GM18951 (cell line): ENCODE data around the gene TMEM205.

Source experiments
- POLR2A ChIP-seq: IDR thresholded peaks from 4 replicates; pipeline ENCODE4 v1.6.1; 2011; ENCODE audit warnings: mild to moderate bottlenecking; ENCODE audit not compliant: insufficient read length, insufficient read depth; ENCODE audit errors: extremely low read depth
- in situ Hi-C: fragments of 300-500 bp; cut with MboI; formaldehyde crosslinking; loops from one replicate; pipeline ENCODE4 v1.12.0; 2022; ENCODE audit warnings: low sequenced_read_pairs, mixed read lengths, inconsistent platforms; ENCODE audit not compliant: unreplicated experiment

TMEM205 gene

DNA sequence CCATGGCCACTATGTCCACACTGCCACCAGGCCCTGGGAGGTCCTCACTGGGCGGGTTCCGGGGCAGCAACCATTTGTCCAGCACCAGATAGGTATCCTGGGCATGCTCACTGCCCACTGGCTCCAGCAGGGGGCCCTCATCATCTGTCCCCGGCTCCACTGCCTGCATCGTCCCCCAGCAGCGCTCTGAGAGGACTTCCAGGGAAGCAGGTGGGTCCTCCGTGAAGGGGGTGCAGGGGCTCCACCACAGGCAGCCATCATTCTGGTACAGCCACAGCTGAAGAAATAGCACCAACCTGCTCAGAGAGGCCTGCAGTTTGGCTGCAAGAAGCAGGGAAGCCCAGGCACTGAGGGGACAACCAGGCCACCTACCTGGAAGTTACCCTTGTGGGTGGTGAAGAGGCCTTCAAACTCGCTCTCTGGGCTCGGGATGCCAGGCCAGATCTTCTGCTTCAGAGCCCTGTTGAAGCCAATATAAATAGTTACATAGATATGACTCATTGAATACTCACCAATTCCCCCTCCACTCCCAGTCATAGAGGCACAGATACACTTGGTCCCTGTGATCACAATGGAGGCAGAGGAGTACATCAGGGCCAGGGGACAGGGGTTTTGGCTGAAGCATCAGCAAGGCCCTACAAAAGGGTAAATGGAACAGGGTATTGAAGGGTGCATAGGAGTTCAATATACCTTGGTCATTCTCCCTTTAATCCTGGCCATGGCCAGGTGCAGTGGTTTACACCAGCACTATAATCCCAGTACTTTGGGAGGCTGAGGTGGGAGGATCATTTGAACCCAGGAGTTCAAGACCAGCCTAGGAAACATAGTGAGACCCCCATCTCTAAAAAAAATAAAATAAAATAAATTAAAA is 32.5 kb upstream of the TMEM205 start:
- in situ Hi-C loops = no loop called here
- TF ChIP-seq POLR2A = no peak

DNA sequence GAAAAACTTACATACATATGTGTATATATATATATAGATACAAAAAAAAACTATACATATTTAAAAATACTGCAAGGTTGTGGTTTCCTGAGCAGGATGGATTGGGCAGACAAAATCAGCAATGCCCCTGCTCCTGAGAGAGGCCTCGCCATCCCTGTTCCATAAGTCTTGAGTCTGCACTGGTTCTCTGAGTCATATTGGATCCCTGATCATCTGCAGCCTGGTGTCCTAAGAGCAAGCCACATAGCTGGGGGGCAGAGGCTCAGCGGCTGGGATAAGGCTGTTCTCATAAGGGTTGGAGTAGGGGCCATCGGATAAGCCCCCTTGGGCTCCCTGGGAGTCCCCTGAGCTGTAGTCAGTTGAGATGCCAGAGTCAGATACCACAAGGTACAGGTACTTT is 31.7 kb upstream of the TMEM205 start:
- no peak for TF ChIP-seq POLR2A
- in situ Hi-C loops = no loop called here

DNA sequence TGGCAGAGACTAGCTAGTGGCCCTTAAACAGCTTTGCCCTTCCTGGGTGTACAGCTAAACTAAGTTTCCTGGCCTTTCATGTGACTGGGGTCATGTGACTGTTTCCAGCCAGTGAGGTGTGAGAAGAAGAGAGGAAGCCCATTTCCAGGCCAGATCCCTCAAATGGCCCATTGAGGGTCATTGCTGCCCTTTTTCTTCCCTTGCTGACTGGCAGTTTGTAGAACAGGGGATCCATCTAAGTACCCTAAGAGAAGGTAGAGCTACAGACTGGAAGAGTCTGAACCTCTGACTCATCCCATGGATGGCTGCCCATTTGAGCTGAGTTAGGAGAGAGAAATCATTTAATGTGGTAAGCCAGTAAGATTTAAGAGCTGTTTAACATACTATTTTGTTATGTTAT is 31.2 kb upstream of the TMEM205 start:
- TF ChIP-seq POLR2A = no peak
- in situ Hi-C loops = no loop called here

DNA sequence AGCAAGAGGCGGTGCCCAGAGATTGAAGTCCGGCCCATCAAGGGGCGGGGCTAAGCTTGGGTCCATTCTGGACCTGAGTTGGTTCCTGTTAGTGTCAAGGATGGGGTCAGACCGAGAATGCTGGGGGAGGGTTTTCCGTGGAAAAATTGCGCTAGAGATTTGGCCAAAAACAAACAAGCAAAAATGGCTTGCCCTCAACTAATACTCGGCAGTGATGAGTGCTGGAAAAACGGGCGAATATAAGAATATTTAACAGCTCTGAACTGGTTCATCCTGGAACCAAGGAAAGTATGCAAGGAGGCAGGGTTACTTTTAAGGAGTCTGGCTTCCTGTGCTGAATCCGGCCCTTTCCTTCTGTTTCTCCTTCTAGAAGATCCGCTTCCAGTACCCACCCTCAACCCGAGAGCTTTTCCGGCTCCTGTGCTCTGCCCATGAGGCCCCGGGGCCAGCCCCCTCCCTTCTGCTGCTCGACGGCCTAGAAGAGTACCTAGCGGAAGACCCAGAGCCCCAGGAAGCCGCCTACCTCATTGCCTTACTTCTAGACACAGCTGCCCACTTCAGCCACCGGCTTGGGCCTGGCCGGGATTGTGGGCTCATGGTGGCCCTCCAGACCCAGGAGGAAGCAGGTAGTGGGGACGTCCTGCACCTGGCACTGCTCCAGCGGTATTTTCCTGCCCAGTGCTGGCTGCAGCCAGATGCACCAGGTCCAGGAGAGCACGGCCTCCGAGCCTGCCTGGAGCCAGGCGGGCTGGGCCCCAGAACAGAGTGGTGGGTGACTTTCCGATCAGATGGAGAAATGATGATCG is 29.3 kb upstream of the TMEM205 start:
- in situ Hi-C loops = no loop called here
- peak; percentile 62 for TF ChIP-seq POLR2A

DNA sequence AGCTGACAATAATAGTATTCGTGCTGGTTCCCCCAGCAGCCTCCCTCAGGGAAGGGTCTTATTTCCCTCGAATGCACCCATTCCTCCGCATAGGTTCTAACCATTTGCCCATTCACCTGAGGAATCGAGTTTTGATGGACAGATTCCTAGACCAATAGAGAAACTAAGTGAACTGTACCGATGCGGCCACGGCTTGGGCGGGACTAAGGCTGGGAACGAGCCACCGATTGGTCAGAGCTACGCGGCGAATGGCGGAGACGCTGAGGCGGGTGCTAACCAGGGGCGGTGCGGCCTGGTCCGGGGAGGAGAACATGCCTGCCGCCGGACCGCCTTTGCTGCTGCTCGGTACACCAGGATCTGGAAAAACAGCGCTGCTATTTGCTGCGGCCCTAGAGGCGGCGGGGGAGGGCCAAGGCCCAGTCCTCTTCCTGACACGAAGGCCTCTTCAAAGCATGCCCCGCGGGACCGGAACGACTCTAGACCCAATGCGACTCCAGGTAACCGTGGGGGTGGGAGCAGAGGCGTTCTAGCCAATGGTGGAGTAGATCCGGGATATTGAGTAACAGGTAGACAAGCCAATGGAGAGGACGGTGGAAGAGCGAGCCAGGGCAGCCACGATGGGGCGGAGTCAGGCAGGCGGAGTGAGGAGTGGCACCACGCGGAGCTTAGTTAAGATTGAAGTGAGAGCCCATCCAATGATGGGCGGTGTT is 28.5 kb upstream of the TMEM205 start, which contains the start of gene SWSAP1:
Gene SWSAP1, plus strand, starts transcription at position 234 of the 710 bp plus-strand sequence. Its CDS starts 15 bp downstream, at position 249.
- peak; percentile 83 for TF ChIP-seq POLR2A
- in situ Hi-C loops = no loop called here

DNA sequence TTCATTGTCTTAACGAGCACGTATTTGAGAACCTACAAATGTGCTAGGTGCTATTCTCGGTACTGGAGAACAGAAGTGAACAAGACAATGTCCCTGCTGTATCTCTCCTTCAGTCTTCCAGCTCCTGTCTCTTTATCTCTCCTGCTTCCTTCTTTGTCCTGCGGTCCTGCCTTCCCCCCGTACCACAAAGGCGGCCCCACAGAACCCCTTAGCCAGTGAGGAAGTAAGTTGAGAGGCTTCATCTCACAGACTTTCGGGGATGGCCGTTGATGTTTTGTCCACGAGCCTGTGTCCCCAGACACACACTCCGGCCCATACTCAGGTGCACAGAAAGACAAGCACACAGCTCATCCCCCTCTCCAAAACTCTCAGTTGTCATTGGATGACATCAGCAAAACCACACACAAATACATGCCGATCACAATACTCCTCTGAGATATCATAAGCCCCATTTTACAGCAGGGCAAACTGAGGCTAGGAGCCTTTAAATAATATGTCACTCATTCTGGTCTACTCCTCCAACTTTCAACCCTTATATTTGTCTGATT is 27.9 kb upstream of the TMEM205 start:
- TF ChIP-seq POLR2A = no peak
- in situ Hi-C loops = no loop called here

DNA sequence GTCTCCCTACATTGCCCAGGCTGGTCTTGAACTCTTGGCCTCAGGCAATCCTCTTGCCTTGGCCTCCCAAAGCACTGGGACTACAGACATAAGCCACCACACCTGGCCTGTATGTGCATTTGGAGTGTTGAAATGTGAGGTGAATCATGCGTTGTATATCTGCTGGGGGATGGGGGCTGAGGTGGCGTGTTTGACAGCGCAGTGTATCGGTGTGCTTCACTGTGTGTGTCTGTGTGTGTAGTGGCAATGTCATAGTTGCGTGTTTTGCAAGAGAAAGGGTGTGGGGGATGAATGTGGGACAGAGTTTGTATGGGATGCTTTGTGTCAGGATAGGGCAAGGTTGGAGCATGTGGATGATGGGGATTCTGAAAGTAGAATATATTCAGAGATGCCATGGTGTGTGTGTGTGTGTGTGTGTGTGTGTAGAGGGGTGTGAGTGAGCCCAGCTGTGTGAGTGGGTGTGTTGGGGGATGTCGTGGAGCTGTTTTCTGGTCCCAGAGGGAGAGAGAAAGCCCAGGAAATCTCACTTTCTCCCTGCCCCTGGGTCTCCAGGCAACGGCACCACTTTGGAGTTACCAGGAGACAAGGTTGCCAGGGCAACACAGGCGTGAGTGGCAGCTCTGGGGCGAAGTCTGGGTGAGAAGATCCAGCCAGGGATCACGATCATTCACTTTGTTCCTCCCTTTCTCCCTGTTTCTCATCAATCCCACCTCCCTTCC is 27.3 kb upstream of the TMEM205 start:
- in situ Hi-C loops = no loop called here
- no peak for TF ChIP-seq POLR2A

DNA sequence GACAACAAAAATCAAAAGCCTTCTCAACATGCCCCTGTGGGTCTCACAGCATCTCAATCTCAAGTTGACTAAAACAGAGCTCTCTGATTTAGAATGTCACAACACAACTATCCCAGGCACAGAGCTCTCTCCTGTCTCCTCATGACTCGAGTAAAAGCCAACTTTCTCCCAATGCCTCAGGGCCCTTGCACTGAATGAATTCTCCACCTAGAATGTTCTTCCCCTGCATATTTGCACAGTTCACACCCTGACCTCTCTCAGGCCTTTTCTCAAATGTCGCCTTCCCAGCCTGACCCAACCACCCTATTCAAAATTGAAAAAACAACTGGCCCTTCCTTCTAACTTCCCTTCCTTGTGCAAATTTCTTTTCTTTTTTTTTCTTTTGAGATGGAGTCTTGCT is 24.7 kb upstream of the TMEM205 start:
- in situ Hi-C loops = no loop called here
- TF ChIP-seq POLR2A = no peak

DNA sequence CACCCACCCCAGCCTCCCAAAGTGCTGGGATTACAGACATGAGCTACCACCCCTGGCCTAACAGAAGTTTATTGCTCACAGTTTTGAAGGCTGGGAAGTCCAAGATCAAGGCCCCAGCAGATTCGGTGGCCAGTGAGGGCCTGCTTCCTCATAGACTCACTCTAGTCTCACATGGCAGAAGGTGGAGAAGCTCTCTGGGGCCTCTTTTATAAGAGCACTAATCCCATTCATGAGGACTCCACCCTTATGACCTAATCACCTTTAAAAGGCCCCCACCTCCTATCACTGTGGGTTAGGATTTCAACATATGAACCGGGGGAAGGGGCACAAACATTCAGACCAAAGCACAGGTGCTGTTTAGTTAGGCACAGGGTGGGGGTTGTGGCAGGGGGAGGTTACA is 21.5 kb upstream of the TMEM205 start:
- in situ Hi-C loops = no loop called here
- TF ChIP-seq POLR2A = no peak

DNA sequence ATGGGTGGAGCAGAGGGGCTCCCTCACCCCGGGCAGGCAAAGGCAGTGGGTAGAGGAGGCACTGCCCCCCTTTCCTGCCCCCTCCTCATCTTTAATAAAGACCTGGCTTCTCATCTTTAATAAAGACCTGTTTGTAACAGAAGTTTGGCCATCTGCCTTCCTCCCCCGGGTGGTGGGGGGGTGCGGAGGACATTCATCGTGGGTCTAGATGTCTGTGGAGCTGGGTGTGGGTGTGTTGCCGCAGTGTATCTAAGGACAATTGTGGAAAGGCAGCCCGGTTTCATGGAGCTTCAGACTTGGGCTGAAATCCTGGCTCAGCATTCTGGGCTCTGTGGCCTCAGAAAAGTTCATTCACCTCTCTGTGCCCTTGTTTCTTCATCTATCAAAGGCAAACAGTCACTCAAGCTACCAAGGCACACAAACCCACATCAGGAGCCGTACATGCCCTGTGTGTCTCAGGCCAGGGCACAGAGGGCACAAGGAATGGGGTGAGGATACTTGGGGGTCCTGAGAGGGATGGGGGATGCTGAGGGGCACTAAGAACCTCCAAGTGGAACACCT is 19.6 kb upstream of the TMEM205 start:
- no peak for TF ChIP-seq POLR2A
- in situ Hi-C loops = no loop called here

DNA sequence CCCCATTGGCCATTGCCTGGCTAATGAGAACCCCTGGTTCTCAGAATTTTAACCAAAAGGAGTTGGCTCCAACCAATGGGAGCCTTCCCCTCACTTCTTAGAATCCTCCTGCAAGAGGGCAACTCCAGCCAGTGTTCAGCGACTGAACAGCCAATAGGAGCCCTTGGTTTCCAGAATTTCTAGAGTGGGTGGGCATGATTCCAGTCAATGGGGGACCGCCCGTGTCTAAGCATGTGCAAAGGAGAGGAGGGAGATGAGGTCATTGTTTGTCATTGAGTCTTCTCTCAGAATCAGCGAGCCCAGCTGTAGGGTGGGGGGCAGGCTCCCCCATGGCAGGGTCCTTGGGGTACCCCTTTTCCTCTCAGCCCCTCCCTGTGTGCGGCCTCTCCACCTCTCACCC is 18.9 kb upstream of the TMEM205 start:
- in situ Hi-C loops = no loop called here

DNA sequence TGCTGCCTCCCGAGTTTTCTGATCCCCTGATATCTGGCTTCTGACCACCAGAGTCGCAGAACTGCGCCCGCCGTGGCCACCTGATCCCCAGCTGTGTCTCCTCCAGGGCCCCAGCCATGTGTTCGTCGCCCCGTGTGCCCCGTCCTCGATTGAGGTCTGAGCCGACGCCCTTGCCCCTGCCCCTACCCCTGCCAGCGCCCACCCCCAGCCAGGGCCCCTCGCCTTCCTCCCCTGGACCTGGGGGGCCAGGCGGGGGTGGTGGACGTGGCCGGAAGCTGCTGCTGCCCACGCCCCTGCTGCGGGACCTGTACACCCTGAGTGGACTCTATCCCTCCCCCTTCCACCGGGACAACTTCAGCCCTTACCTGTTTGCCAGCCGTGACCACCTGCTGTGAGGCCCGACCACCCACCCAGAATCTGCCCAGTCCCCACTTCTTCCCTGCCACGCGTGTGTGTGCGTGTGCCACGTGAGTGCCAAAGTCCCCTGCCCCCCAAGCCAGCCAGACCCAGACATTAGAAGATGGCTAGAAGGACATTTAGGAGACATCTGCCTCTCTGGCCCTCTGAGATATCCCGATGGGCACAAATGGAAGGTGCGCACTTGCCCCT is 18.3 kb upstream of the TMEM205 start:
- TF ChIP-seq POLR2A = no peak
- in situ Hi-C loops = no loop called here

More for the DNA sequence above, 18.9 kb upstream of the TMEM205 start:
- TF ChIP-seq POLR2A = no peak
